ENCODE measurements around the gene SLC48A1. TPM values are rescaled to one million over a fixed set of nuclear protein-coding genes. Genes with fewer than 3 reads are reported as not detected.

The SLC48A1 gene
- polyA plus RNA-seq, 1 donor (not counting 4 experiments of a cell fraction or from before 2014, with no cell fraction given) = 8.1 TPM

DNA sequence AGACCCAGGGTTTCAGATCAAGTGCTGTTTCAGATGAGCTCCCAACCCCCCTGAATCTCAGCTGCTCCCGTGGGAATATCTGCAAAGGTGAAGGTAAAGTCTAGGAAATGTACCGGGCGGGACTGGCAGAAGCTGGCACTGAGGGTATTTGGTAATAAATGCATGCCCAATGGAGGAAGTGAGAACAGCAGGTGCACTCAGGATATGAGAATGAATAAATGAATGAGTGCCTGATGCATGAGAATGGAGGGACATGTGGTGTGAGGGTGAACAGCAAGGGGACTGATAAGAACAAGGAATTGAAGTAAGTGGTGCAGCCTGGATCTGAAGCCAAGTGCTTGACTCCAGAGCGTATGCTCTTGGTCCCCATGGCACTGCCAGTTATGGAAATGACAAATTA, 25.9 kb upstream of the SLC48A1 start:
- Histone ChIP-seq H2AFZ (ENCODE audit: control insufficient read depth, low read length) (no peak overlapping the region), H3K27me3 (ENCODE audit: control insufficient read depth, extremely low read depth, insufficient read depth, low read length) (no peaks in the 10 kb centered on the region), H3K9me1 (ENCODE audit: control insufficient read depth, extremely low read depth, insufficient read depth, low read length) (peaks cover 2% of the 10 kb centered on the region), H3K36me3 (ENCODE audit: control insufficient read depth in 2 of 2, extremely low read depth in 1 of 2, insufficient read depth in 2 of 2, low read length in 2 of 2) (peaks cover 8 to 23% of the 10 kb centered on the region in 2 experiments), H4K20me1 (ENCODE audit: control insufficient read depth, extremely low read depth, insufficient read depth, low read length) (no peaks in the 10 kb centered on the region), H3K79me2 (ENCODE audit: control insufficient read depth, insufficient read depth, low read length) (no peaks in the 10 kb centered on the region), H3K27ac (ENCODE audit: control insufficient read depth, insufficient read depth, low read length) (no peak overlapping the region), H3K4me3 (ENCODE audit: control insufficient read depth in 2 of 3, extremely low read depth in 1 of 3, insufficient read depth in 2 of 3, low read depth in 1 of 3, low read length in 3 of 3) (no peak overlapping the region), H3K9ac (ENCODE audit: control insufficient read depth, extremely low read depth, insufficient read depth, low read length) (no peak overlapping the region), H3K4me2 (ENCODE audit: control insufficient read depth, extremely low read depth, insufficient read depth, low read depth, low read length) (no peak overlapping the region), H3K4me1 (ENCODE audit: control insufficient read depth, extremely low read depth, insufficient read depth, low read length) (peaks cover 27% of the 10 kb centered on the region), H3K9me3 (ENCODE audit: control insufficient read depth, low read depth, low read length) (no peaks in the 10 kb centered on the region)
- TF ChIP-seq, protein P1, sequence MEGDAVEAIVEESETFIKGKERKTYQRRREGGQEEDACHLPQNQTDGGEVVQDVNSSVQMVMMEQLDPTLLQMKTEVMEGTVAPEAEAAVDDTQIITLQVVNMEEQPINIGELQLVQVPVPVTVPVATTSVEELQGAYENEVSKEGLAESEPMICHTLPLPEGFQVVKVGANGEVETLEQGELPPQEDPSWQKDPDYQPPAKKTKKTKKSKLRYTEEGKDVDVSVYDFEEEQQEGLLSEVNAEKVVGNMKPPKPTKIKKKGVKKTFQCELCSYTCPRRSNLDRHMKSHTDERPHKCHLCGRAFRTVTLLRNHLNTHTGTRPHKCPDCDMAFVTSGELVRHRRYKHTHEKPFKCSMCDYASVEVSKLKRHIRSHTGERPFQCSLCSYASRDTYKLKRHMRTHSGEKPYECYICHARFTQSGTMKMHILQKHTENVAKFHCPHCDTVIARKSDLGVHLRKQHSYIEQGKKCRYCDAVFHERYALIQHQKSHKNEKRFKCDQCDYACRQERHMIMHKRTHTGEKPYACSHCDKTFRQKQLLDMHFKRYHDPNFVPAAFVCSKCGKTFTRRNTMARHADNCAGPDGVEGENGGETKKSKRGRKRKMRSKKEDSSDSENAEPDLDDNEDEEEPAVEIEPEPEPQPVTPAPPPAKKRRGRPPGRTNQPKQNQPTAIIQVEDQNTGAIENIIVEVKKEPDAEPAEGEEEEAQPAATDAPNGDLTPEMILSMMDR (optimal IDR thresholded peaks at IDR 0.05 in 1 of 3, IDR thresholded peaks at IDR 0.05 in 1 of 3, conservative IDR thresholded peaks at IDR 0.05 in 1 of 3; ENCODE audit: extremely low read depth in 1 of 3, insufficient read depth in 2 of 3, low read length in 3 of 3) = no peak
- TF ChIP-seq EZH2 (IDR thresholded peaks at IDR 0.05; ENCODE audit: low read length) = no peak
- DNase-seq (ENCODE audit: low read depth, low spot score) (no peak), FAIRE-seq (no peak)
- dilution Hi-C loops (cut with MboI; ENCODE audit: extremely low pct_ligation_motif_present, low sequenced_read_pairs) = no loop called here

DNA sequence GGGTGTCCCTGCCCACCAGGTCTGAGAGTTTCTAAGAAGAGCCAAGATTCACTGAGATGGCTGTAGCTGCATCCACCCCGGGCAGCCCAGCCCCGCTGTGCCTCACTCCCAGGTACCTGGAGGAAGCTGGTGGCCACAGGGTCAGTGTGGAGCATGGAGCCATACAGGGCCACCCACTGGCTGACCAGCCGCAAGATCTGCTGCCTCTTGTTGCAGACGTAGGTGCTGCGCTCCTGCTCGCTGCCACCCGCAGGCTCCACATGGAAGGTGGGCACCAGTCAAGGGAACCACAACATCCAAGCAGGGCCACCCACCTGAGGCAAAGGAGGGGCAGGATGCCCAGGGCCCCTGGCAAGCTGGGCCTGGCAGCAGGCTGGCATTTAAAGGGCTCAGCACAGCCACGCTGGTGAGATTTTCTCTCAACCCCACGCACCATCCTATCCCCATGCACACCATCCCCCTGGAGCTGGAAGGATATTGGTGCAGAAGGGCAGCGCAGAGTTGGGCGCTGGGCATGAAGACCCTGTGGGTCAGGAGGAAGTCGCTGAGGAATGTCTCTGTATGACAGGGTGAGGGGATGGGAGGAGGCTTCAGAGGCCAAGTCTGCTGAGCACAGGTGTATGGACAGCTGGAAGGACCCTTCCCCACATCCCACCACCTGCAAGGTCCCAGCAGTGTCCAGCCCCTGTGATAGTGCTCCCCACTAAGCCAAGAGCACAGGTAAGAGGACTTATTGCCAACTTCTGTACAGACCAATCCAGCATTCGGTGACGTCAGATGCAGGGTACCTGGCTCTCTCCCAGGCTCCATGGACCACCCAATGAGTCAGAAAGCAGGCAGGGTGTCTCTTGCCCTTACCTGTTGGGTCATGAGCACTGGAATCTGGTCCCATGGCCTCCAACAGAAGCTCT, 25.2 kb upstream of the SLC48A1 start:
- H3K27me3 ChIP-seq (ENCODE audit: control insufficient read depth, extremely low read depth, insufficient read depth, low read length) = no peaks in the 10 kb centered on the region
- dilution Hi-C loops (cut with MboI; ENCODE audit: extremely low pct_ligation_motif_present, low sequenced_read_pairs) = no loop called here
- no peak overlapping the region for H2AFZ ChIP-seq (ENCODE audit: control insufficient read depth, low read length)
- no peak overlapping the region for H3K4me3 ChIP-seq (ENCODE audit: control insufficient read depth in 2 of 3, extremely low read depth in 1 of 3, insufficient read depth in 2 of 3, low read depth in 1 of 3, low read length in 3 of 3)
- H3K79me2 ChIP-seq (ENCODE audit: control insufficient read depth, insufficient read depth, low read length) = no peaks in the 10 kb centered on the region
- no peaks in the 10 kb centered on the region for H4K20me1 ChIP-seq (ENCODE audit: control insufficient read depth, extremely low read depth, insufficient read depth, low read length)
- peaks cover 34% of the 10 kb centered on the region for H3K4me1 ChIP-seq (ENCODE audit: control insufficient read depth, extremely low read depth, insufficient read depth, low read length)
- H3K9ac ChIP-seq (ENCODE audit: control insufficient read depth, extremely low read depth, insufficient read depth, low read length) = no peak overlapping the region
- H3K27ac ChIP-seq (ENCODE audit: control insufficient read depth, insufficient read depth, low read length) = no peak overlapping the region
- FAIRE-seq (no peak), DNase-seq (ENCODE audit: low read depth, low spot score) (no peak)
- TF ChIP-seq EZH2 (IDR thresholded peaks at IDR 0.05; ENCODE audit: low read length) = no peak
- TF ChIP-seq, protein P1 (optimal IDR thresholded peaks at IDR 0.05 in 1 of 3, IDR thresholded peaks at IDR 0.05 in 1 of 3, conservative IDR thresholded peaks at IDR 0.05 in 1 of 3; ENCODE audit: extremely low read depth in 1 of 3, insufficient read depth in 2 of 3, low read length in 3 of 3) = no peak
- no peak overlapping the region for H3K4me2 ChIP-seq (ENCODE audit: control insufficient read depth, extremely low read depth, insufficient read depth, low read depth, low read length)
- H3K9me1 ChIP-seq (ENCODE audit: control insufficient read depth, extremely low read depth, insufficient read depth, low read length) = peaks cover 4% of the 10 kb centered on the region
- H3K36me3 ChIP-seq (ENCODE audit: control insufficient read depth in 2 of 2, extremely low read depth in 1 of 2, insufficient read depth in 2 of 2, low read length in 2 of 2) = peaks cover 8 to 23% of the 10 kb centered on the region in 2 experiments
- no peaks in the 10 kb centered on the region for H3K9me3 ChIP-seq (ENCODE audit: control insufficient read depth, low read depth, low read length)
